Islet precursor cell (in vitro differentiated cells): Measurements from ENCODE around the gene FBRSL1.
A peak's percentile ranks its signal among the peaks of the same experiment; 100 is the strongest.

Experiments used
- DNase-seq: peaks from one replicate; pipeline ENCODE4 v3.0.0-alpha.2; 2018

The FBRSL1 gene

GRCh38 chr12:132545164-132545953 is 55.4 kb downstream of the FBRSL1 start:
- no peak for DNase-seq

- DNase-seq = no peak
These were observed 56.0 kb downstream of the FBRSL1 start for GRCh38 chr12:132545955-132546354.

GRCh38 chr12:132546647-132547046 is 56.7 kb downstream of the FBRSL1 start:
- no peak for DNase-seq

GRCh38 chr12:132547205-132547740 is 57.3 kb downstream of the FBRSL1 start:
- DNase-seq = no peak

GRCh38 chr12:132548430-132549058 is 58.6 kb downstream of the FBRSL1 start:
- no peak for DNase-seq

- no peak for DNase-seq
These were observed 59.1 kb downstream of the FBRSL1 start for GRCh38 chr12:132549059-132549458.

GRCh38 chr12:132550014-132550802 is 60.3 kb downstream of the FBRSL1 start:
- DNase-seq = peak; percentile 91

- no peak for DNase-seq
These were observed 61.1 kb downstream of the FBRSL1 start for GRCh38 chr12:132550830-132551640.

- DNase-seq = no peak
These were observed 61.7 kb downstream of the FBRSL1 start for GRCh38 chr12:132551641-132552031.

GRCh38 chr12:132554845-132555630 is 65.1 kb downstream of the FBRSL1 start:
- DNase-seq = peak; percentile 83

GRCh38 chr12:132555686-132556085 is 65.7 kb downstream of the FBRSL1 start:
- no peak for DNase-seq

GRCh38 chr12:132556216-132556615 is 66.3 kb downstream of the FBRSL1 start:
- DNase-seq = no peak

- no peak for DNase-seq
These were observed 66.8 kb downstream of the FBRSL1 start for GRCh38 chr12:132556801-132557200.

GRCh38 chr12:132557291-132558015 is 67.5 kb downstream of the FBRSL1 start:
- no peak for DNase-seq

- no peak for DNase-seq
These were observed 68.3 kb downstream of the FBRSL1 start for GRCh38 chr12:132558042-132558856.

GRCh38 chr12:132558861-132559623 is 69.1 kb downstream of the FBRSL1 start:
- no peak for DNase-seq

- DNase-seq = peak; percentile 80
These were observed 69.9 kb downstream of the FBRSL1 start for GRCh38 chr12:132559652-132560363.

- DNase-seq = no peak
These were observed 70.3 kb downstream of the FBRSL1 start for GRCh38 chr12:132560364-132560613.
